IPS-18c (cell line): Measurements from ENCODE around the gene LCE3D.
"Not testable (repeated sequence)": the region's sequence is repeated elsewhere in the genome, so short reads cannot be mapped to it uniquely, and the experiment has no call there.

Experiments used
- H3K4me3 ChIP-seq: 2 replicates; pipeline ENCODE4 v1.7.0; 2013; ENCODE audit warnings: low read depth, mild to moderate bottlenecking, low read length, moderate library complexity; ENCODE audit not compliant: insufficient read depth
- H3K9me3 ChIP-seq: one replicate; pipeline ENCODE4 v1.6.1; 2013; ENCODE audit warnings: mild to moderate bottlenecking, low read length, moderate library complexity; ENCODE audit not compliant: control insufficient read depth, insufficient read depth

Gene LCE3D, protein sequence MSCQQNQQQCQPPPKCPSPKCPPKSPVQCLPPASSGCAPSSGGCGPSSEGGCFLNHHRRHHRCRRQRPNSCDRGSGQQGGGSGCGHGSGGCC

DNA sequence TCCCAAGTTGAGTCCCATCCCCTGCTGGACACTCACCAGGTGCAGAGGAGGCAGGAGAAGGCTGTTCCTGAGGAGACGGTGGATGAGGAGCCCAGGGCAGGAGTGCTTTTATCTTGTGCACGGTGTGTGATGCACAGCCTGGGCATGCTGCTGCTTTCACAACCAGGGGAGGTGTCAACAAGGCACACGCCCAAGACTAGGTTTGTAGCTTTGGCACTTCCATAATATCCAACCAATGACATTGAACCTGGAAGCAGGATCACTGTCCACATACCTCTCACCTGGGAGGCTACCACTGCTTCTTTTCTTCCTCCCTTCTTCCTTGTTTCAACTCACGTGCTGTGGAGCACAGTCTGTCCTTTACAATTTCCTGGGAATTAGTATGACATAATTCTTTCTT lies at the start of gene LCE3D:
Gene LCE3D, minus strand, starts transcription at position 84 of the 400 bp plus-strand sequence. CDS start 580 bp downstream, outside the sequence.
- H3K4me3 ChIP-seq, result no peak within 1 kb of the TSS; the same call in 1 of the 2 replicates

GRCh38 chr1:152626744-152627143 lies 46.4 kb upstream of the LCE3D start:
- Histone ChIP-seq H3K9me3 (peaks cover 29% of the 10 kb centered on the region), H3K4me3 (no peak overlapping the region)

More for the DNA sequence above, at the start of gene LCE3D:
- H3K9me3 ChIP-seq, result peaks cover 13% of the 10 kb centered on the region

DNA sequence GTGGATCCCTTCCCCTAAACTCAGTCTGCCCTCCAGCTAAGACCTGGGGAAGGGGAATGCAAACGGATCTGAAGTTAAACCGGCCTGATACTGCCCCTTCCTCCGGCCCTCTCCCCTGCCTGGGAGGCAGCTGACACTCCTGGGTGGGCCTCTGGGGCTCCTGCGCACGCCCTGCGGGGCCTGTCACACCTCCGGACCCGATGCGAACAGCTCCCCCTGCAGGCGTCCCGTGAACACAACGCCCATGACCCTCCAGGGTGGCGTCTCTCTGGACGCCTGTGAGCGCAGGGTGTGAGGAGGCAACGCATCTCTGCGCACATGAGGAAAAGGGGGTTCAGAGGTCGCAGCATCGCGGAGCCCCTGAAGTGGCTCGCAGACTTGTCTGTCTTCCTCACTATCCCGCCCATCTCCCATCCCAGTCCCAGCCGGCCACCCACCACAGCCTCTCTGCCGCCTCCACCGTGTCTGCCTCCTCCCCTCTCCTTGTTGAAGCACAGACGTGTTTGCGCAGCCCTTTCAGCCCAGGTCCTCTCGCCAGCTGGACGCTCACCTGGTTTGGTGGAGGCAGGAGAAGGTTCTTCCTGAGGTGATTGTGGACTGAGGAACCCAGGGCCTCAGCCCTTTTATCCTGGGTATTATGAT lies 43.0 kb upstream of the LCE3D start:
- Histone ChIP-seq H3K4me3 (no peak overlapping the region), H3K9me3 (peaks cover 30% of the 10 kb centered on the region)

DNA sequence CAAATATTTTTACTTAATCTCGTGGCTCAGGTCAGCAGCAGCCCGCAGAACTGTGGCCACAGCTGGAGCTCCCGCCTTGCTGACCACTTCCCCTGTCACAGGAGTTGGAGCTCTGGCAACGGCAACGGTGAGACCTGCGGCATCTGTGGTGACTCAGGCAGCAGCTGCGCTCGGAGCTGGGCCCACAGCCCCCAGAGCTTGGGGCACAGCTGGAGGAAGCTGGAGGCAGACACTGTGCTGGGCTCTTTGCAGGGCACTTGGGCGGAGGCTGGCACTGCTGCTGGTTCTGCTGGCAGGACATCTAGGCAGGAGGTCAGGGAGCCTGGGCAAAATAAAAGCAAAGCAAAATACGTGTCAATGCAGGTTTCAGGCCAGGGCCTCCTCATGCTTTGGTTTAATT lies 42.5 kb upstream of the LCE3D start, which contains the start of gene LCE3A:
Gene LCE3A, minus strand, starts transcription at position 301 of the 400 bp plus-strand sequence. Its CDS starts 0 bp downstream, at position 301.
- Histone ChIP-seq H3K9me3 (peaks cover 30% of the 10 kb centered on the region), H3K4me3 (no peak within 1 kb of the TSS)

DNA sequence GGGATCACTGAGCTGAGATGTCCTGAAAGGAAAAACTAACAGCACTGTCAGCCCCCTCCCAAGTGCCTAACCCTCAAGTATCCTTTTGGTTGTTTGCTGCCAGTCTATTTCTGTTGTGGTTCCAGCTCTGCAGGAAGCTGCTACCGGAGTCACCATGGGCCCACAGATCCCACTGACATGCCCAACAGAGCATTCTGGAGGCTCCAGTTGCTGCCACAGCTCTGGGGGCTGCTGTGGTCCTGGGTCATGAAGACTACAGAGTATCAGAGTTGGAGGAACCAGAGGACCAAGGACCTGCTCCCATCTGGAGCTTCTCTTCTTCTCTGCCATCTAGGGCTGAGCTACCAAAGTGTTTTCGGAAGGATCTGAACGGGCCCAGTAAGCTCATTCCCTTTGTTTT lies 41.7 kb upstream of the LCE3D start:
- H3K4me3 ChIP-seq, result no peak overlapping the region
- peaks cover 30% of the 10 kb centered on the region for H3K9me3 ChIP-seq

DNA sequence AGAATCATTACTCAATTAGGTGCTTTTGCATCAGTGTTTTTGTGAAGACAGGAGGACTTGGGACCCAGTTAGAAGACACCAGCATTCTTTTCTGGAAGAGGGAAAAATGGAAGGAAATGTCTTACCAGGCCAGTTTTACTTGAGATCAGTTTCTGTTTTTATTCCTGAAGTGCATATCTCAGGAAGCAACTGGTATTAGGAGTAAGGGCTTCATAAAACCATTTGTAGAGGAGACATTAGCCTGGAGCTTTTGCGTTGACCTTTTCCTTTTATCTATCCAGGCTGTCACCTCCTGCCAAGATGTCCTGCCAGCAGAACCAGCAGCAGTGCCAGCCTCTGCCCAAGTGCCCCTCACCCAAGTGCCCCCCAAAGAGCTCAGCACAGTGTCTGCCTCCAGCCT lies 33.2 kb upstream of the LCE3D start, which contains the start of gene LCE3B:
Gene LCE3B, plus strand, starts transcription at position 301 of the 400 bp plus-strand sequence. Its CDS starts 0 bp downstream, at position 301.
- peaks cover 9% of the 10 kb centered on the region for H3K9me3 ChIP-seq
- H3K4me3 ChIP-seq, result no peak within 1 kb of the TSS

- peaks cover 14% of the 10 kb centered on the region for H3K9me3 ChIP-seq
- H3K4me3 ChIP-seq, result no peak within 1 kb of the TSS
Measured at GRCh38 chr1:152599934-152600333, 19.6 kb upstream of the LCE3D start, which contains the start of gene LCE3C. Gene LCE3C (plus strand): TSS chr1:152600234. CDS start chr1:152600732, 498 bp downstream.

DNA sequence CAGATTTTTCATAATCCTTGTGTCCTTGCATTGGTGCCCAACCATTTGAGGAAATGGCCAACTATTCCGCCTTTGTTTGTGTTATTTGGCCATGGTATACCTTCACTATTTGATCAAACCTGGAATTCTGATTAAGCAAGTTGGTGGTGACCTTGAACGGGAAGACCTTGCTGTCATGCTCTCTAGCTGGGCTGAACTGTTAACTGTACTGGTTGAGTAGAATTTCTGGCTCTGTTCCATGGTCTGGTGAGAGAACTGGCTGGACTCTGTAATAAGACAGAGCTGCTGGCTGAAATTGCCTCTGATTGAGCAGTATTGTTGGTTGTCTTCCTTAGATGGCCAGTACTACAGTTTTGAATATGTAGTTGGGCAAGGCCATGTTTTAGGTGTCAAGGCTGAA lies 16.7 kb upstream of the LCE3D start:
- H3K4me3 ChIP-seq, result no peak overlapping the region
- peaks cover 6% of the 10 kb centered on the region for H3K9me3 ChIP-seq

DNA sequence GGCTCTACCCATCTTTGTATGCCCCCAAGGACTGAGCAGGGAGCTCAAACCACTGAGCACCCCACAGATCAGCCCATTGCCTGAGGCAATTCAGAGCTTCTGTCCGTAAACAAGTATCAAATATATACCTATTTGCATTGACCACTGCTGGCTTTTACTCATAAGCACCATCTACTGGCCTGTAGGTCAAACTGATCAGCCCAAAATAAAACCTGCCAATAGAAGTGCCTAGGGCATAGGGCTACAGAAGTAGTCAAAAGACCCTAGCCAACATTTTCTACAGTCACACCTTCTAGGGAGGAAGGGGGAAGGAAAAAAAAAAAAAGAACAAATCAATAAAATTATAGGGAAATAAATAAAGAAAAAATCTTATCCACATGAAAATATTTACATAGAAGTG lies 5.3 kb upstream of the LCE3D start:
- H3K9me3 ChIP-seq, result peaks cover 9% of the 10 kb centered on the region

DNA sequence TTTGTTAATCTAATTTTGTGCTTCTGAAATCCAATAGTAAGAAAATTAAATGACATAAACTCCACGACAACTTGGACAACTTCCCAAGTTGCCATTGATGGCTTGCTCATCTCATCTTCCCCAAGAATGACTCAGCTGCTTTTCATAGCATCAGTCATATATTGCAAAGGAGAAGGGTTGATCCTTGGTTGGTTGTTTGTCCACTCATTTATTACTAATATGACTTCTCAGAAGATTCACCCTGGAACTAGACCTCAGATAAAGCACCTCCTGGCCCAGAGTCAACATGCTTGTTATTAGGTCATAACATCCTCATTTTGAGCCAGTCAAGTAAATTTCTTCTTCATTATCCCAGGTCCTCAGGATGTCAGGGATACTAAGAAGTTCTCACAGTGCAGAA lies 2.3 kb upstream of the LCE3D start:
- Histone ChIP-seq H3K4me3 (no peak overlapping the region), H3K9me3 (peaks cover 13% of the 10 kb centered on the region)

More for the DNA sequence above, 5.3 kb upstream of the LCE3D start:
- H3K4me3 ChIP-seq, result no peak overlapping the region

DNA sequence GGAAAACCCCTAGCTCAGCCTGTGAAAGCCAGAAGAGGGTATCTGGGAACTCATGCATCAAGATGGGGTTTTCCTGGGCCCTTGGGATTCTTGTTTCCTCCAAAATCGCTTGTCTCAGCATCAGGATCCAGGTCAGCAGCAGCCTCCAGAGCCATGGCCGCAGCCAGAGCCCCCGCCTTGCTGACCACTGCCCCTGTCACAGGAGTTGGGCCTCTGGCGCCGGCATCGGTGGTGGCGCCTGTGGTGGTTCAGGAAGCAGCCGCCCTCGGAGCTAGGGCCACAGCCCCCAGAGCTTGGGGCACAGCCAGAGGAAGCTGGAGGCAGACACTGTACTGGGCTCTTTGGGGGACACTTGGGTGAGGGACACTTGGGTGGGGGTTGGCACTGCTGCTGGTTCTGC lies 790 bp downstream of the LCE3D start:
- peaks cover 11% of the 10 kb centered on the region for H3K9me3 ChIP-seq
- not testable (repeated sequence) for H3K4me3 ChIP-seq

DNA sequence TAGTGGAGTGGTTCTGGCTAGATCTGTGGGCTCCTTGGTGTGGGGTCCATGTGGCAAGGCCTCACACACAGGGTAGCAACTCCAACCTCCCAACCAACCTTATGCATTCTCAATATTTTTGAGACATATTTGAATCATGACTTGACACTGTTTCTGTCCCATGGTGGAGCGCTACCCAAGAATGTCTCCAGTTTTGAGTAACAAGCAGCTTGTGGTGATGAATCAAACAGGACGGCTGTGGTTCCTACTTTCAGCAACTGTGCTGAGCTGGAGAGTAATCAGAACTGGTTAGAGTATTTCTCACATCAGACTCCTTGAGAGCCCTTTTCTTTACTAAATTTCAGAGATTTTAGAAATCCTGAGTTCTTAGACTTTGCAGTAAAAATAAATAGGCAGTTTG lies 3.1 kb downstream of the LCE3D start:
- Histone ChIP-seq H3K4me3 (no peak overlapping the region; the same call in 1 of the 2 replicates), H3K9me3 (peaks cover 9% of the 10 kb centered on the region)

DNA sequence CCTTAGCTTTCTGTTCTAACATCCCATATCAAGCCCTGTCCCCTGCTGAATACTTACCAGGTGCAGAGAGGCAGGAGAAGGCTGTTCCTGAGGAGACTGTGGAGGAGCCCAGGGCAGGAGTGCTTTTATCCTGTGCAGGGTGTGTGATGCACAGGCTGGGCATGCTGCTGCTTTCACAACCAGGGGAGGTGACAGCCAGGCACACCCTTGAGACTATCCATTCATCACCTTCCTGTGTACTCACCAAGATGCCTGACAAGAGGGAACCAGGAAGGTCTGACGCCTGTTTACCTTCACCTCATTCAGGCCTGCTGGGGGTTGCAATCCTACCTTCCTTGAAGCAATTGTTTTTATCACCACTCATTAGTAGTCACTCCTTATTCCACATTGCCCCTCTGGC lies 13.6 kb downstream of the LCE3D start, which contains the start of gene LCE3E:
Gene LCE3E, minus strand, starts transcription at position 100 of the 400 bp plus-strand sequence. CDS start 572 bp downstream, outside the sequence.
- peaks cover 16% of the 10 kb centered on the region for H3K9me3 ChIP-seq
- no peak within 1 kb of the TSS for H3K4me3 ChIP-seq

- Histone ChIP-seq H3K4me3 (no peak overlapping the region), H3K9me3 (peaks cover 18% of the 10 kb centered on the region)
Measured at GRCh38 chr1:152565535-152566215, 14.6 kb downstream of the LCE3D start.

- H3K9me3 ChIP-seq, result peaks cover 19% of the 10 kb centered on the region
Measured at GRCh38 chr1:152565115-152565514, 15.2 kb downstream of the LCE3D start.

DNA sequence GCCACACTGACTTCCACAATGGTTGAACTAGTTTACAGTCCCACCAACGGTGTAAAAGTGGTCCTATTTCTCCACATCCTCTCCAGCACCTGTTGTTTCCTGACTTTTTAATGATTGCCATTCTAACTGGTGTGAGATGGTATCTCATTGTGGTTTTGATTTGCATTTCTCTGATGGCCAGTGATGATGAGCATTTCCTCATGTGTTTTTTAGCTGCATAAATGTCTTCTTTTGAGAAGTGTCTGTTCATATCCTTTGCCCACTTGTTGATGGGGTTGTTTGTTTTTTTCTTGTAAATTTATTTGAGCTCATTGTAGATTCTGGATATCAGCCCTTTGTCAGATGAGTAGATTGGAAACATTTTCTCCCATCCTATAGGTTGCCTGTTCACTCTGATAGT lies 32.0 kb downstream of the LCE3D start:
- not testable (repeated sequence) for H3K9me3 ChIP-seq, H3K4me3 ChIP-seq

More at GRCh38 chr1:152565115-152565514, 15.2 kb downstream of the LCE3D start:
- no peak overlapping the region for H3K4me3 ChIP-seq

- H3K4me3 ChIP-seq, result no peak overlapping the region
- peaks cover 7% of the 10 kb centered on the region for H3K9me3 ChIP-seq
Measured at GRCh38 chr1:152546704-152547103, 33.6 kb downstream of the LCE3D start.

DNA sequence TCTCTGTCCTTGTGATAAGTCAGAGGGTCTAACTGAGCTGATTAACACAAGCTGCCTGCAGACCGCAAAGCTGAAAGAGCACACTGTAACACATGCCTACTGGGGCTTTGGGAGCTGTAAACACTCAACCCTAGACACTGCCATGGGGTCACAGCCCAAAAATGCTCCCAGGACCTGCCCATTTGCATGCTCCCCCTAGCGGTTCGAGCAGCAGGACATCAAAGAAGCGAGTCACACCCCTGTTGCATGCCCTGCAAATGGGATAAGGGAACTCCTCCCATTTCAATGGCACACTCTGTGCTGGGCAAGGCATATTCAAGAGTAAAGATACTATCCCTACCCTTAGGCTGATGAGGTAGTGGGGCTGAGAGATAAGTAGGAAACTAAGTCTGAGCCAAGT lies 36.5 kb downstream of the LCE3D start:
- peaks cover 10% of the 10 kb centered on the region for H3K9me3 ChIP-seq
- H3K4me3 ChIP-seq, result no peak overlapping the region
